ENCODE measurements around the gene OR2G2. TPM values are rescaled to one million over a fixed set of nuclear protein-coding genes. Genes with fewer than 3 reads are reported as not detected.

Gene OR2G2
- total RNA-seq: not detected

DNA sequence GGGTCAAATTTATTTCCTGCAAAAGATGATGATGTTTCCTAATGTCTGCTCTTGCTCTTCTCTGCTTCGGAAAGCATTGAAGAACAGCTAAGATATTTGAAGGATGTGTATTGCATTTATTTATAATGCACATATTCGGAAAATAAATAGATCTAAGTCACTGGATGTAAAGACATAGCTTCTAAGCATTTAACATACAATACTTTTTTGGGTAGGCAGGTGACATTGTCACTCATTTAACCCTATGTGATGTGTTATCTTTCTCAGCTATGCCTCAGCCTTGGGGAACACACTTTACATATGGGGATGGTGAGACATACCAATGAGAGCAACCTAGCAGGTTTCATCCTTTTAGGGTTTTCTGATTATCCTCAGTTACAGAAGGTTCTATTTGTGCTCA is at the start of gene OR2G2:
TSS of gene OR2G2 (plus strand) at position 301 of the 400 bp plus-strand sequence. CDS start at position 301, 0 bp downstream.
- ATAC-seq: no peak
- DNase-seq (ENCODE audit: low spot score): no peak
- intact Hi-C loops (cut with DNase I): no loop called here

DNA sequence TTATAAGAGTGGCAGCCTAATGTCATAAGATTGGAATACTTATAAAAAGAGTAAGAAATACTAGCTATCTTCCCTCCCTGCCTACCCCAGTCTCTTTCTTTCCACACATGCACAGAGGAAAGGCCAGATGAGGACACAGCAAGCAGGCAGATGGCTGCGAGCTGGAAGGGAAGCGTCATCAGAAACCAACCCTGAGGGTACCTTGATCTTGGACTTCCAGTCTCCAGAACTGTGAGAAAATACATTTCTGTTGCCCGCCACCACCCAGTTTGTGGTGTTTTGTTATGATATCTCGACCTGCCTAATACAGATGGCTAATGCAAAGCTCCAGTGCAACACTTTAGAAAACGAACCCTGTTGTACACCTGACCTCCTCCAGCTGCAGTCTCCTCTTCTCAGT is 49.6 kb upstream of the OR2G2 start:
- intact Hi-C loops (cut with DNase I): no loop called here
- ATAC-seq (no peak), DNase-seq (ENCODE audit: low spot score) (no peak)

DNA sequence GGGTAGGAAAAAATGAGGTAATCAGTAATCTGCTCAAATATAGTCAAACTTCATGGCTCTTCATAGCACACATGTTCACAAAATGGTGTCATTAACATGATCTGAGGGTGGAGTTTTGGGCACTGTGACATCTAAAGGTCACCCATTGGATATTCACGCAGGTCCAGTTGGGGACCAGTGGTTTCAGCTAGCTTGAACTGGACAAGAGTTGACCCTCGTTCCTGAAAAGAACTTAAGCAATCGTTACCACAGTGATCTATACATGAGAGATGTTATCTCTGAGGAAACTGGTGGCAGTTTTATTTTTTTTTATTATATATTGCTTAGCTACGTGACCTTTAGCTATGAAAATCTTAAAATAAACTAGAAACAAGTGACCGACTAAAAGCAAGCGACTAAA is 48.9 kb upstream of the OR2G2 start:
- DNase-seq (ENCODE audit: low spot score): no peak
- intact Hi-C loops (cut with DNase I): no loop called here
- no peak for ATAC-seq

GRCh38 chr1:247540581-247540980 is 47.6 kb upstream of the OR2G2 start:
- no peak for DNase-seq (ENCODE audit: low spot score)
- intact Hi-C loops (cut with DNase I): no loop called here

GRCh38 chr1:247542811-247543210 is 45.3 kb upstream of the OR2G2 start:
- DNase-seq (ENCODE audit: low spot score) (no peak), ATAC-seq (no peak)
- intact Hi-C loops (cut with DNase I): no loop called here

More at GRCh38 chr1:247540581-247540980, 47.6 kb upstream of the OR2G2 start:
- no peak for ATAC-seq

DNA sequence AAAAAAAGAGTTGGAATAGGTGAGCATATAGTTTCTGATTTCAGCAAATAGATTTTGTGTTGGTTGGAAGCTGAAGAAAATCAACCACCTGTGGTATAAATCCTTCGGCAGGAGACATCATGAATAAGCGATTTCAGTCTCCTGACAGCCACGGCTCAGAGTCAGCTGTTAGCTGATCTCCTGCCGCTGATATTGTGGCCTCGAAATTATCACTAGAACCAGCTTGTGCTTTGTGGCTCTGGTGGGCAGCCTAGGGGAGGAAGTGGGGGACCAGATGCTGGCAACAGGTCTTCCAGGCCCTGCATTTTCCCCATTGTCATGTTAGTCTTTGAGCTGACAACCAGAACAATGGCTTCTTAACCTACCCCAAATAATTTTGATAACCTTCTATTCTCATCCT is 40.1 kb upstream of the OR2G2 start:
- ATAC-seq (no peak), DNase-seq (ENCODE audit: low spot score) (no peak)
- intact Hi-C loops (cut with DNase I): no loop called here

DNA sequence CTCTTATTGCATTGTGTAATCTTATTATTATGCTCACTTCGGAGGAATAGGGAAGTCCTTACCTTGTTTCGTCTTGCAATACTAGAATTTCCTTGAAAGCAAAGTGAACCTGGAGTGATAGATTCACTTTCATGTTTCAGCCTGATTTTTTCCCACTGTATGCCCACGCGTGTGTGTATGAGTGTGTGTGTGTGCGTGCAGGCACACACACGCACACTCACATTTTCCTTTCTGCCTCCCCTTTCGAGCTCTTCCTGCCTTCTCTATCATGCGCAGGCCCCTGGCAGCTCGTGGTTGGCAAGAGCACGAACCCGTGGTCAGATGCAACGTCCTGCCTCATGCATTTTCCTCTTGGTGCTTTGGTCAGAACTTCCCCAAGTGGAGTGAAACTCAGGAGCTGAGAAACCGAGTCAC is 39.4 kb upstream of the OR2G2 start, which contains the start of gene GCSAML:
TSS of gene GCSAML (plus strand) at position 366 of the 414 bp plus-strand sequence. CDS start 58 bp downstream, outside the sequence.
- intact Hi-C loops (cut with DNase I): no loop called here
- DNase-seq (ENCODE audit: low spot score): no peak
- no peak for ATAC-seq

DNA sequence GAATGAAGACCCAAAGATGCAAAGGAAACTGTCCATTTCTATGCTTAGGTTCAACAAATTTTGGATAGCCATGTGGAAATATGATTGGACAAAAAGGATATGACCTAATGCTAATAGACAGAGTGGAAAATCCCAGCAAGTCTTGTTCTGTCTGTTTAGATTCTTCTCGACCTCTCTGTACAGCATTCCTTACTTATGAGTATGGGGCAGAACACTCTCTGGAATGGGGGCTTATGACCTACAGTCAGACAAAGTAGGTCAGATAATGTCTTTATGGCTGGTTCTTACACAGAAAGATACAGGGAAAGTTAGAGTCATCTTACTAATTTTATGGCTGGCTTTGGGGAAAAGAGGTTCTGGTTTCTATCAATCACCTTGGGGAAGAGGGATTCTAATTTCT is 36.4 kb upstream of the OR2G2 start:
- ATAC-seq: no peak
- no peak for DNase-seq (ENCODE audit: low spot score)
- intact Hi-C loops (cut with DNase I): no loop called here

DNA sequence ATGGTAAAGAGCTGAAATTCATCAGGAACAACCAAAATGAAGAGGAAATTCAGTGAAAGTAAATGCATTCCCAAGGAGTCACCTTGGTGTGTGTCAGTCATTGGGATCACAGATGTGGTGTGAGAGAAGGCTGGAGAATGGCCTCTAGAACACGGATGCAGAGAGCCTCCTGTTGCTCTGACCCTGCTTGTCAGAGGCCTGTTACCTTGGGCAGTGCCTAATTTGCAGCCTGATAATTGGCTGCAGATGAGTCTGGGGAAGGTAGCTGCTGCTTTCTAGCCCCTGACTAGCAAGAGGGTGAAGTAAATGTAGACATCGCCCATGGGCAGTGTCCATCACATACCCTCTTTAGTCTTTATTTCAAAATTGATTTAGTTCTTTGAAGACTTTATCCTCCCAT is 35.9 kb upstream of the OR2G2 start:
- ATAC-seq: no peak
- DNase-seq (ENCODE audit: low spot score): no peak
- intact Hi-C loops (cut with DNase I): no loop called here

- ATAC-seq (no peak), DNase-seq (ENCODE audit: low spot score) (no peak)
- intact Hi-C loops (cut with DNase I): no loop called here
Measured at GRCh38 chr1:247557926-247558674, 30.1 kb upstream of the OR2G2 start.

DNA sequence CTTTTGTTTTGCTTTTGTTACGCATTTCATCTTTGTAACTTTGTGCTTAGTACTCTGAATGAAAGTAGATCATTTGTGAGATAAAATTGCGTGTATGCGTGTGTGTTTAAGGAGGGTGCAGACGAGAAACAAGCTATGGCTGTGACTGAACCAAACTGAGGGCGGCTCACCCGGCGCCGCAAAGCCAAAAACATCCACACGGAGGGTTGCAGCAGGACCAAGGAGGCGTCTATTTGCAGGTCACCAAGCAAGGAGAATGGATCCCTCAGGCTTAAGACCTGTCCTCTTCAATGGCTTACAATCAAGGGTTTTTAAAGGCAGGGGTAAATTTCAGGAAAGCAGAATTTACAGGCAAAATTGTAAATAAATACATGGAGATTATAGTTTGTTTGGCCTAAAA is 26.4 kb upstream of the OR2G2 start:
- intact Hi-C loops (cut with DNase I): no loop called here
- no peak for DNase-seq (ENCODE audit: low spot score)
- ATAC-seq: no peak

- ATAC-seq (no peak), DNase-seq (ENCODE audit: low spot score) (no peak)
- intact Hi-C loops (cut with DNase I): no loop called here
Measured at GRCh38 chr1:247562198-247562597, 26.0 kb upstream of the OR2G2 start.

DNA sequence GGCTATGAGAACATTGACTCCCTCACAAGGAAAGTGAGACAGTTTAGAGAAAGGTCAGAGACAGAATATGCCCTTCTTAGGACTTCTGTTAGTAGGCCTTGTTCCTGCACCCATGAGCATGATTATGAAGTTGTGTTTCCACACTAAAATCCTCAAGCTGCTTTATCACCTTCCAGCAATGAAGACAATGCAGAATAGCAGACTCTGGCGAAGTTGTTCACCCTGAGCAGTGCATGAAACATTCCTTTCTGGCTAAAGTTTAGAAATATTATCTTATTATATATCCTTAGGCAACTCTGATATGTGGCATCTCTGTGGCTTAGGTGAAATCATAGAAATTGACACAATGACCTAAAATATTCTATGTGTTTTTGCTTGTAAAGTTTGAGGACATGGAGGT is 13.9 kb upstream of the OR2G2 start:
- ATAC-seq (no peak), DNase-seq (ENCODE audit: low spot score) (no peak)
- intact Hi-C loops (cut with DNase I): no loop called here

DNA sequence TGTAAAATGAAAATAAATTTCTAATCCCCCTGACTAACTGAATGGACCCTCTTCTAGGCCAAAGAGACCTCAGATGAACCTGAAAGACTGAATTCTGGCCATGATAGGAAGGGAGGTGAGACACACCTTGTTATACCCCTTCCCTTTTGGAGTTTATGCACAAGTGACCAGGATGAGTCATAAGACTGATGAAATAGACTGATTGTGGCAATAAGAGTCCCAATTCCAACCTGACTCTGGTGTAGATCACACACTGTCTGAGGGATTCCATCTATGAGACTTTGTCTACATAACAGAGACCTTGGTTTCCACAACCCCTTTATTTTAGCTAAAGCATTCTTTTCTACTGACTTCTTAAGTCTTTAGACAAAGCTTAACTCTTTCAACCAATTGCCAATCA is 13.5 kb upstream of the OR2G2 start:
- no peak for ATAC-seq
- DNase-seq (ENCODE audit: low spot score): no peak
- intact Hi-C loops (cut with DNase I): no loop called here

DNA sequence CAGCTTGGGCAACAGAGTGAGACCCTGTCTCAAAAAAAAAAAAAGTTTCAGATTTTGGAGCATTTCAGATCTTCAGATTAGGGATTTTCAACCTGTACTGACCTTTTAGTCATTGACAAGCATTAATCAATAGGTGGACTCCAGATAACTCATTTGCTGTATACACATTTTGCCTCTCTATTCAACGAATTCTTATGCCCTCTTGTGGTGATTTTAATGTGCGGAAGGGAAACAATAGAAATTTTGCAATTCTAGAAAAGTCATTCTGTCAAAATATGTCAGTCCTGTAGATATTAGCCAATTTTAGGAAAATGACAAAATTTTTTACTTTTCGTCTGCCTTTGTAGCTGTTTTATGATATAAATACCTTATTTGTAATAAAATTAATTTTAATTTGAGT is 11.6 kb upstream of the OR2G2 start:
- DNase-seq (ENCODE audit: low spot score): no peak
- intact Hi-C loops (cut with DNase I): no loop called here
- no peak for ATAC-seq

DNA sequence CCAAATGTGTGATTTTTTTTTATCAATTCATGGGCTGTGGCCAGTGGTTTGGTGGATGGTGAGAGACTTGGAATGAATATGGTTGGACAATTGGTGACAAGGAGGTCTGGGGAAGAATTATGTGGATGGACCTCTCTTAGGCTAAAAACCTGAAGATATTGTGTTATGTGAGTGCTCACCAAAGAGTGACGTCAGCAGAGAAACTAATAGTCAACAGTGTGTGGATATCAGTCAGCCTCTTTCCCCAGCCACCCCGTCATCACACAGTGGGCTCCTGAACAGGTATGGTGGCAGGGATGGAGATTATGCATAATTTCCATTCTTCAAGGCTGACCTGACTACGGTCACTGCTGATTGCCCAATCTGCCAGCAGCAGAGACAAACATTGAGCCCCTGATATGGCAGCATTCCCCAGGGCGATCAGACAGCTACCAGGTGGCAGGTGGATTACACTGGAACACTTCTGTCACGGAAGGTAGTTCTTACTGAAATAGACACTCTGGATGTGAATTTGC is 9.2 kb upstream of the OR2G2 start:
- no peak for DNase-seq (ENCODE audit: low spot score)
- ATAC-seq: no peak
- intact Hi-C loops (cut with DNase I): no loop called here

DNA sequence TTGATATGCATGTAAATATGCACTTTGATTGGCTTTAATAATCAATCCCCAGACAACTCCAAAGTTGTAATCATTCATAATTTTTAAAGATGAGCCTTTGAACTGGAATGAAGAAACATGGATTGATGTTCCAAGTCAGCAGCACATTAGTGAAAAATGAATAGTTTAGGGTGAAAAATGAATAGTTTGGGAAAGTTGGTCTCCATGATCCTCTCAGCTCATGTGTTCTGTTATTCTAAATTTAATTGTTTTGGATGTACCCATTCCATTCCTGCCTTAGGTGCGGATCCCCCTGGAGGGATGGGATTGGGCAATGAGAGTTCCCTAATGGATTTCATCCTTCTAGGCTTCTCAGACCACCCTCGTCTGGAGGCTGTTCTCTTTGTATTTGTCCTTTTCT is 17.1 kb downstream of the OR2G2 start, which contains the start of gene OR2G3:
TSS of gene OR2G3 (plus strand) at position 301 of the 400 bp plus-strand sequence. CDS start at position 301, 0 bp downstream.
- intact Hi-C loops (cut with DNase I): no loop called here
- DNase-seq (ENCODE audit: low spot score): no peak
- ATAC-seq: no peak

DNA sequence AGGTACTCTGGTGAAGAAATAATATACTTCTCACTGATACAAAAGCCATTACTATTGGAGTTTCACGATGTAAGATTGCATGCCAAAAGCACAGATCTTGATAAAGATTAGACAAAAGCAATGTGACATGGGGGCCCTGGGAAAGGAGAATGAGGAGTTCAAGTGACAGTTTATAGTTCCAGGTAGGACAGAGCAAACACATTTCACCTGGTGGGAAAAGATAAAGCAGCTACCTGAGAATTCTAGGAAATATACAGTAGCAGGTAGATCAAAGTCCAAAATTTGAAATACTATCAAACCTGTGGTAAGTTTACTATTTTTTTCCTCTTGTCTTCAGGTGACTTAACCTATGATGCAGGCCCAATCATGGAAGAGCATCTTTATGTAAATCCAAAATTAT is 25.2 kb downstream of the OR2G2 start:
- no peak for DNase-seq (ENCODE audit: low spot score)
- no peak for ATAC-seq
- intact Hi-C loops (cut with DNase I): no loop called here

DNA sequence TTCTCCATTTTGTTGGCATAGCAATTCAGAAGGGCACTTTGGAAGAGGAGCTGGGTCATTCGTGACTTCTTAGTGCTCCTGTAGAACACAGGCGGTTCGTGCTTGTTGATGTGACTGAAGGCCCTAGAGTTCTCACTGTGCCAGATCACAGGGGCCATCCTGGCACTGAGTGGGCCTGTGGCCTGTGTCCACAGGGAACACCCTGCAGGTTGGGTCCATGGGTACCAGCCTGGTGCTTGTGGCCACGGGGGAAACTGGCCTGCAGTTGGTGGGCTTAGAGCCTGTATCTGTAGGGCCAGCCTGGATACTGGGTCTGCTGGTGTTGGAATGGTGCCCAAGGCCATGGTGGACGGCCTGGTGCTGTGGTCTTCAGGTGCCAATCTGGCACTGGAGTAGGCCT is 26.5 kb downstream of the OR2G2 start:
- ATAC-seq: no peak
- DNase-seq (ENCODE audit: low spot score): no peak
- intact Hi-C loops (cut with DNase I): no loop called here

GRCh38 chr1:247627951-247628350 is 39.8 kb downstream of the OR2G2 start:
- no peak for DNase-seq (ENCODE audit: low spot score)
- intact Hi-C loops (cut with DNase I): no loop called here
- ATAC-seq: no peak

DNA sequence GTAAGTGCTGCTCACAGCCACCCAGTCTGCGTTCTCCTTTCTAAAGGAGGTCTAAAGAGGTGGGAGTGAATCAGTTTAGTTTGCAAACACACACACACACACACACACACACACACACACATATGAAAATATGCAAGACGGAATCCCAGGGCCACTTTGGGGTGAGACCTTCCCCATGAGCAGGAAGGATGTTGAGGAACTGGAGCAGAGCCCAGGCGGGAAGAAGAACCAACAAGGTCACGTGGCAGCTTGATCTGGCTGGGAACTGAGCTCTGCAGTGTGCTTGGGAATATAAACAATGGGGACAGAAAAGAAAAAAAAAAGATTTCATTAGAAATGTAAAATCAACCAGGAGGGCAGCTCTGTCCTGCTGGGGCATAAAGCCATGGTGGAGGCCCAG is 49.9 kb downstream of the OR2G2 start:
- intact Hi-C loops (cut with DNase I): no loop called here
- DNase-seq (ENCODE audit: low spot score) (no peak), ATAC-seq (no peak)

Data from sciatic nerve (tissue), 2 donors.